Measurements from ENCODE around the gene MGAM2. TPM values are rescaled to one million over a fixed set of nuclear protein-coding genes. Genes with fewer than 3 reads are reported as not detected.

Gene MGAM2
- total and polyA plus RNA-seq, 2 experiments from 2014 or later, result 0.07 TPM; not detected in 1

DNA sequence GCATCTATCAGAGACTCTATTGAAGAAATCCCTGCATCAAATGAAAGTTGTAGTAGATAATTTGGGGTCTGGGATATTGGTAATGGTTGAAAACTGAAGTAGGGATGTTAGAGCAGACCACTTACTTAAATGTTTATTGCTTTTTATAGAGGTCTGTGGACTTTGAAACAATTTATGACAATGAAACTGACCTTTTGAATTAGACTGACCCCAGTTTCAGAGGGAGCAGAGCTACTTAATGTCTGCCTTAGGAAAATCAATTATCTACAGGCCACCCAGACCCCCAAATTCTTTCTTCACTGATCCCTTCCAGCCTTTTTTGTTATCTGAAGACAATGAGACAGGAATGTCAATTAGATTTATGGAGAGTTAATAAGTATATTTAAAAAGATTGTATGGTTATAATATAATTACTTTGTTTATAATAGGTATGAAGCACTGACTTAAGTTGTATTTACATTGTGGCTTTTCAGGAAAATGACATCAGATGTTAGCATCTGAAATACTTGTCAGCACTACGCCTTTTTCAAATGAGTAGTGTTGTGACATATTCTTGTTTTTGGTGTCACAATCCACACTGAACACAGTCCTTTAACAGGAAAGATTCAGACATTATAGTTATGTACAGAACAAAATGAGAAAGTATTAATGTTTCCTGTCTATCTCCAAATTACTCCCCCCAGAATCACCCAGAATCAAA is 13.9 kb downstream of the MGAM2 start (continued):
- TF ChIP-seq, protein P1, sequence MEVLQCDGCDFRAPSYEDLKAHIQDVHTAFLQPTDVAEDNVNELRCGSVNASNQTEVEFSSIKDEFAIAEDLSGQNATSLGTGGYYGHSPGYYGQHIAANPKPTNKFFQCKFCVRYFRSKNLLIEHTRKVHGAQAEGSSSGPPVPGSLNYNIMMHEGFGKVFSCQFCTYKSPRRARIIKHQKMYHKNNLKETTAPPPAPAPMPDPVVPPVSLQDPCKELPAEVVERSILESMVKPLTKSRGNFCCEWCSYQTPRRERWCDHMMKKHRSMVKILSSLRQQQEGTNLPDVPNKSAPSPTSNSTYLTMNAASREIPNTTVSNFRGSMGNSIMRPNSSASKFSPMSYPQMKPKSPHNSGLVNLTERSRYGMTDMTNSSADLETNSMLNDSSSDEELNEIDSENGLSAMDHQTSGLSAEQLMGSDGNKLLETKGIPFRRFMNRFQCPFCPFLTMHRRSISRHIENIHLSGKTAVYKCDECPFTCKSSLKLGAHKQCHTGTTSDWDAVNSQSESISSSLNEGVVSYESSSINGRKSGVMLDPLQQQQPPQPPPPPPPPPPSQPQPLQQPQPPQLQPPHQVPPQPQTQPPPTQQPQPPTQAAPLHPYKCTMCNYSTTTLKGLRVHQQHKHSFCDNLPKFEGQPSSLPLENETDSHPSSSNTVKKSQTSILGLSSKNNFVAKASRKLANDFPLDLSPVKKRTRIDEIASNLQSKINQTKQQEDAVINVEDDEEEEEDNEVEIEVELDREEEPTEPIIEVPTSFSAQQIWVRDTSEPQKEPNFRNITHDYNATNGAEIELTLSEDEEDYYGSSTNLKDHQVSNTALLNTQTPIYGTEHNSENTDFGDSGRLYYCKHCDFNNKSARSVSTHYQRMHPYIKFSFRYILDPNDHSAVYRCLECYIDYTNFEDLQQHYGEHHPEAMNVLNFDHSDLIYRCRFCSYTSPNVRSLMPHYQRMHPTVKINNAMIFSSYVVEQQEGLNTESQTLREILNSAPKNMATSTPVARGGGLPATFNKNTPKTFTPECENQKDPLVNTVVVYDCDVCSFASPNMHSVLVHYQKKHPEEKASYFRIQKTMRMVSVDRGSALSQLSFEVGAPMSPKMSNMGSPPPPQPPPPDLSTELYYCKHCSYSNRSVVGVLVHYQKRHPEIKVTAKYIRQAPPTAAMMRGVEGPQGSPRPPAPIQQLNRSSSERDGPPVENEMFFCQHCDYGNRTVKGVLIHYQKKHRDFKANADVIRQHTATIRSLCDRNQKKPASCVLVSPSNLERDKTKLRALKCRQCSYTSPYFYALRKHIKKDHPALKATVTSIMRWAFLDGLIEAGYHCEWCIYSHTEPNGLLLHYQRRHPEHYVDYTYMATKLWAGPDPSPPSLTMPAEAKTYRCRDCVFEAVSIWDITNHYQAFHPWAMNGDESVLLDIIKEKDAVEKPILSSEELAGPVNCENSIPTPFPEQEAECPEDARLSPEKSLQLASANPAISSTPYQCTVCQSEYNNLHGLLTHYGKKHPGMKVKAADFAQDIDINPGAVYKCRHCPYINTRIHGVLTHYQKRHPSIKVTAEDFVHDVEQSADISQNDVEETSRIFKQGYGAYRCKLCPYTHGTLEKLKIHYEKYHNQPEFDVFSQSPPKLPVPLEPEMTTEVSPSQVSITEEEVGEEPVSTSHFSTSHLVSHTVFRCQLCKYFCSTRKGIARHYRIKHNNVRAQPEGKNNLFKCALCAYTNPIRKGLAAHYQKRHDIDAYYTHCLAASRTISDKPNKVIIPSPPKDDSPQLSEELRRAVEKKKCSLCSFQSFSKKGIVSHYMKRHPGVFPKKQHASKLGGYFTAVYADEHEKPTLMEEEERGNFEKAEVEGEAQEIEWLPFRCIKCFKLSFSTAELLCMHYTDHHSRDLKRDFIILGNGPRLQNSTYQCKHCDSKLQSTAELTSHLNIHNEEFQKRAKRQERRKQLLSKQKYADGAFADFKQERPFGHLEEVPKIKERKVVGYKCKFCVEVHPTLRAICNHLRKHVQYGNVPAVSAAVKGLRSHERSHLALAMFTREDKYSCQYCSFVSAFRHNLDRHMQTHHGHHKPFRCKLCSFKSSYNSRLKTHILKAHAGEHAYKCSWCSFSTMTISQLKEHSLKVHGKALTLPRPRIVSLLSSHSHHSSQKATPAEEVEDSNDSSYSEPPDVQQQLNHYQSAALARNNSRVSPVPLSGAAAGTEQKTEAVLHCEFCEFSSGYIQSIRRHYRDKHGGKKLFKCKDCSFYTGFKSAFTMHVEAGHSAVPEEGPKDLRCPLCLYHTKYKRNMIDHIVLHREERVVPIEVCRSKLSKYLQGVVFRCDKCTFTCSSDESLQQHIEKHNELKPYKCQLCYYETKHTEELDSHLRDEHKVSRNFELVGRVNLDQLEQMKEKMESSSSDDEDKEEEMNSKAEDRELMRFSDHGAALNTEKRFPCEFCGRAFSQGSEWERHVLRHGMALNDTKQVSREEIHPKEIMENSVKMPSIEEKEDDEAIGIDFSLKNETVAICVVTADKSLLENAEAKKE (CRISPR knock-in tag; IDR thresholded peaks at IDR 0.05), result no peak

DNA sequence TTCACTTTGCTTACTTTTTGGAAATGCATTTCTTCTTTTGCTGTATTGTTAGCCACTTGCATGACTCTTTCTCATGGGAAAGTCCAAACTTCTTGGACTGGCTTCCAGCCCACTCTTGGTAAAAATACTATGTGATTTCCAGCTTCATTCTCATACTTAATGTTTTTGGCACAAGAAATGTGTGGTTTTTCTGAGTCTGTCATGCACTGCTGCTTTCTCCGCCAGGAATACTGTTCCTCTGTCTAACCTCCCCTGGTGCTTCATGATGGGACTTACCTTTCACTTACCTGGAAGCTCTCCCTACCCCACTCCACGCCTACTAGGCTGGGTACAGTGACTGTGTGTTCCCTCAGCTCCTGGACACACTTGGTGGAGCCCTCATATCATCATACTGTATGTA is 18.7 kb downstream of the MGAM2 start:
- no peak for DNase-seq (ENCODE audit: low spot score)
- Histone ChIP-seq H3K27ac (ENCODE audit: low read depth) (no peak overlapping the region), H3K9me2 (ENCODE audit: insufficient read depth) (no peaks in the 10 kb centered on the region), H3K4me2 (no peak overlapping the region), H2AFZ (no peak overlapping the region), H3K4me1 (ENCODE audit: insufficient read depth) (0 out of 2 replicates have a peak, but pooled peaks cover 4% of the 10 kb centered on the region), H3F3A (replicated peaks; ENCODE audit: low read depth) (peaks cover 3% of the 10 kb centered on the region; the same call in 1 of the 2 replicates), H3K79me2 (replicated peaks; ENCODE audit: insufficient read depth) (no peaks in the 10 kb centered on the region), H4K20me1 (replicated peaks; ENCODE audit: insufficient read depth) (no peaks in the 10 kb centered on the region), H3K36me3 (ENCODE audit: insufficient read depth) (no peaks in the 10 kb centered on the region), H3K27me3 (ENCODE audit: insufficient read depth) (no peaks in the 10 kb centered on the region), H3K4me3 (no peak overlapping the region)
- Mint-ChIP-seq H3K27me3 (ENCODE audit: insufficient read depth, low read depth, poor library complexity) (peaks cover 2% of the 10 kb centered on the region), H3K4me1 (peaks cover 3% of the 10 kb centered on the region), H3K4me3 (no peak overlapping the region), H3K27ac (no peak overlapping the region), H3K9me3 (no peaks in the 10 kb centered on the region), H3K36me3 (ENCODE audit: low read depth) (no peaks in the 10 kb centered on the region)
- ATAC-seq, result no peak
- no peak for TF ChIP-seq NANOG (IDR thresholded peaks at IDR 0.05; ENCODE audit: borderline replicate concordance)
- TF ChIP-seq ZNF114 (CRISPR knock-in tag; IDR thresholded peaks at IDR 0.05), result no peak
- no peak for TF ChIP-seq JUNB (IDR thresholded peaks at IDR 0.05; ENCODE audit: unreplicated experiment)
- TF ChIP-seq CREB1 (CRISPR knock-in tag; IDR thresholded peaks at IDR 0.05; ENCODE audit: low read depth), result no peak
- TF ChIP-seq, protein P2, sequence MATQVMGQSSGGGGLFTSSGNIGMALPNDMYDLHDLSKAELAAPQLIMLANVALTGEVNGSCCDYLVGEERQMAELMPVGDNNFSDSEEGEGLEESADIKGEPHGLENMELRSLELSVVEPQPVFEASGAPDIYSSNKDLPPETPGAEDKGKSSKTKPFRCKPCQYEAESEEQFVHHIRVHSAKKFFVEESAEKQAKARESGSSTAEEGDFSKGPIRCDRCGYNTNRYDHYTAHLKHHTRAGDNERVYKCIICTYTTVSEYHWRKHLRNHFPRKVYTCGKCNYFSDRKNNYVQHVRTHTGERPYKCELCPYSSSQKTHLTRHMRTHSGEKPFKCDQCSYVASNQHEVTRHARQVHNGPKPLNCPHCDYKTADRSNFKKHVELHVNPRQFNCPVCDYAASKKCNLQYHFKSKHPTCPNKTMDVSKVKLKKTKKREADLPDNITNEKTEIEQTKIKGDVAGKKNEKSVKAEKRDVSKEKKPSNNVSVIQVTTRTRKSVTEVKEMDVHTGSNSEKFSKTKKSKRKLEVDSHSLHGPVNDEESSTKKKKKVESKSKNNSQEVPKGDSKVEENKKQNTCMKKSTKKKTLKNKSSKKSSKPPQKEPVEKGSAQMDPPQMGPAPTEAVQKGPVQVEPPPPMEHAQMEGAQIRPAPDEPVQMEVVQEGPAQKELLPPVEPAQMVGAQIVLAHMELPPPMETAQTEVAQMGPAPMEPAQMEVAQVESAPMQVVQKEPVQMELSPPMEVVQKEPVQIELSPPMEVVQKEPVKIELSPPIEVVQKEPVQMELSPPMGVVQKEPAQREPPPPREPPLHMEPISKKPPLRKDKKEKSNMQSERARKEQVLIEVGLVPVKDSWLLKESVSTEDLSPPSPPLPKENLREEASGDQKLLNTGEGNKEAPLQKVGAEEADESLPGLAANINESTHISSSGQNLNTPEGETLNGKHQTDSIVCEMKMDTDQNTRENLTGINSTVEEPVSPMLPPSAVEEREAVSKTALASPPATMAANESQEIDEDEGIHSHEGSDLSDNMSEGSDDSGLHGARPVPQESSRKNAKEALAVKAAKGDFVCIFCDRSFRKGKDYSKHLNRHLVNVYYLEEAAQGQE (IDR thresholded peaks at IDR 0.05; ENCODE audit: unreplicated experiment), result no peak
